ENCODE data around the gene FBXO2.

The FBXO2 gene

GRCh38 chr1:11653101-11653860 lies 948 bp downstream of the FBXO2 start:
- DNase-seq (ENCODE audit: low spot score), result no peak

- DNase-seq (ENCODE audit: low spot score), result no peak
Observed at GRCh38 chr1:11652203-11652780, 1.9 kb downstream of the FBXO2 start.

- no peak for DNase-seq (ENCODE audit: low spot score)
Observed at GRCh38 chr1:11651017-11651416, 3.2 kb downstream of the FBXO2 start.

DNA sequence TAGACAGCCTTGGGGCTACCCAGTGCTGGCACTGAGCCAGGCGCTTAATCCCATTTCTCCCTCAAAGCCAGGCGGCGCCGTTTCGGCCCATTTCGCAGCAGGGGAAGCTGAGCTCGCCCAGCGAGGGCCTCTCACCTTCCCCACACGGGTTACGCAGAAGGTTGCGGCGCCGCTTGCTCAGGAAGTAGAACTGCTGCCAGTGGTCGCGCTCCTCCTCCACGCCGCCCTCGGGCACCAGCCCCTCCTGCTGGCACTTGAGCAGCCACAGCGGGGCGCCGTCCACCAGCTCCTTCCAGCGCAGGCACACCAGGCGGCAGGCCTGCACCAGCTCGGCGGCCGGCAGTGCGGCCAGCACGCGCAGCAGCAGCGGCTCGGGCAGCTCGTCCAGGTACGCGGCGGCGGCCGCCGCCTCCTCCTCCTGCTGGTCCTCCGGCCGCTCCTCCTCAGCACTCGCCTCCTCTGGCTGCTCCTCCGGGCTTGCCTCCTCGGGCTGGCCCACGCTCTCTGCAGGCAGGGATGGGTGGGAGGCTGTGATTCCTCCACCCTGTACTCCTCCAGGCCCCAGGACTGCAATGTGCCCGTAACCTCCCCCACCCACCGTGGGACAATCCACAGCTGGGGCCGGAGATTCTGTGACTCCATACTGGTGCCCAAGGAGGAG lies 3.8 kb downstream of the FBXO2 start:
- peak; percentile 63 for DNase-seq (ENCODE audit: low spot score)

DNA sequence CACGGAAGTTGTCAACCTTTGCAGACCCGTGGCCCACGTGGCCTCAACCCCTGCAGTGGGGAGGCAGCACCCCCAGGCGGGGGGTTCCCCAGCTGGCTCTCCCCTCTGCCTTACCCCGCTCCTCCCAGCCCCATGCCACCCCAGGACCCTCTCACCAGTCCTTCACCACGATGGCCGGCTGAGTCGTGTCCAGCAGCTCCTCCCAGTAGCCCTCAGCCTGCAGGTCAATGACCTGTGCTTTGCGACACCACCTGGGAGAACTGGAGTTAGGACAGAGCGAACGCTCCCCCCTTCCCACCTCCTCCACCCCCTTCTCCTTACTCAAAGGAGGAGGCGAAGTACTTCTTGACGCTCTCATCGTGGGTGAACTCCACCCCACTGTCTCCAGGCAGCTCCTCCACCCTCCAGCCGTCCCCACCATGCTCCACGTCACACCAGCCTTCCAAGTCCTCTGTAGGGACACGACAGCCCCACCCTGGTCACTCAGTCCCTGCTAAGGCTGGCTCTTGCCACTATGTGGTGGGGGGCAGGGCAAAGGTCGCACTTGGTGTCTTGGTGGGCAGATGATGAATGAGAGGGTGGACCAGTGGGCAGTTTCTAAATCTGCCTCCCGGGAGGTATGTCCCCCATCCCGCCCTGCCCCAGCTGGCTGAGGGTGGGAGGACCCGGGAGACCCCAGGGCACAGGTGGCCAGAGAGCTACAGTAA lies 4.5 kb downstream of the FBXO2 start:
- DNase-seq (ENCODE audit: low spot score), result no peak

DNA sequence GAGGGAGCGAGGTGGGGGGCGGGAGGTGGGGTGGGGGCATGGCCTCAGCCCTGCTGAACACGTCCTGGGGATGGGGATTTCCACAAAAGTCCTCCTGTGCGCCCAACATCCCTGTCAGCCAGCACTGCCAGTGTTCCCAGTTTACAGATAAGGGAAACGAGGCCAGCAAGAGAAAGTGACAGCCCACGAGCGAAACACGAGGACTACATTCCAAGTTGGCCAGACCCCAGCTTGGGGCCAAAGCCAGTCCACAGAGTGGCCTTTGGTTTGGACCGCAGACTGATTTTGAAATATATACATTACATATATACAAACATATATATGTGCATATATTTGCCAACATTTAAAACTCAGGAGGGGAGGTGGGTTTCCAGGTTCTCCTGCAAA lies 5.0 kb downstream of the FBXO2 start:
- no peak for DNase-seq (ENCODE audit: low spot score)

DNA sequence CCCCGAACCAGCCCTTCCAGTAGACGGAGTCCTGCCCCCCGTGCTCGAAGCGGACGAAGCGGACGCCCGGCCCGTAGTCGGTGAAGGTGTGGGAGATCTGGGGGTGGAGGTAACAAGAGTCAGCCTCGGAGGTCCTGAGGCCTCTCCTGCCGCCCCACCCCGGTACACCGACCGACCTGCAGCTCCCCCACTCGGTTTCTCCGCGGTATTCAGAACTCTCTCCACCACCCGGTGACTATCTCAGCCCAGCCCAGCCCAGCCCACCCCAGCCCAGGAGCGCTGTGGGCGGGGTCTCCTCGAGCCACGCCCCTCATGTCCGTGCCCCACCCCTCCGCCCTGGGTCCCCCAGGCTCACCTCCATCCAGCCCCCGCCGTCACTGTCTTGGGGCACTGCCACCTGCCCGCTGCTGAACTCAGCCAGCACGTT lies 5.5 kb downstream of the FBXO2 start:
- DNase-seq (ENCODE audit: low spot score), result peak; percentile 37

DNA sequence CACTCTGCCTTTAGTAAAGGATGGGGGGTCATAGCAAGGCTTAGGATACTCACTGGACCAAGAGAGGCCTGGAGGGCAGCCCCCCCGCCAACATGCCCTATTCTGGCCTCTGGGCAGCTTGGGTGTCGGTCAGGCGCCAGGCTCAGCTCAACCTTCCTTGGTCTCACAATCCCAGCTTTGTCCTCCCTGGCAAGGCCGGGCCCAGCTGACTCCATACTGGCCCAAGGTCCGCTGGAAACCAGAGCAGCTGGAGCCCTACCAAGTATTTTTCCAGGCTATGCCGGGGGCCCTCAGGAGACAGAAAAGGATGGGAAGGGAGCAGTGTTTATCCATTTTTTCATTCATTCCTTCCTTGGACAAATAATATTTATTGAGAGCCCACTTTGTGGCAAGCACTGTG lies 6.2 kb downstream of the FBXO2 start:
- DNase-seq (ENCODE audit: low spot score), result no peak

GRCh38 chr1:11647333-11647732 lies 6.9 kb downstream of the FBXO2 start:
- no peak for DNase-seq (ENCODE audit: low spot score)

- no peak for DNase-seq (ENCODE audit: low spot score)
Observed at GRCh38 chr1:11646317-11646716, 7.9 kb downstream of the FBXO2 start.

GRCh38 chr1:11645670-11646265 lies 8.5 kb downstream of the FBXO2 start:
- DNase-seq (ENCODE audit: low spot score), result peak; percentile 63

DNA sequence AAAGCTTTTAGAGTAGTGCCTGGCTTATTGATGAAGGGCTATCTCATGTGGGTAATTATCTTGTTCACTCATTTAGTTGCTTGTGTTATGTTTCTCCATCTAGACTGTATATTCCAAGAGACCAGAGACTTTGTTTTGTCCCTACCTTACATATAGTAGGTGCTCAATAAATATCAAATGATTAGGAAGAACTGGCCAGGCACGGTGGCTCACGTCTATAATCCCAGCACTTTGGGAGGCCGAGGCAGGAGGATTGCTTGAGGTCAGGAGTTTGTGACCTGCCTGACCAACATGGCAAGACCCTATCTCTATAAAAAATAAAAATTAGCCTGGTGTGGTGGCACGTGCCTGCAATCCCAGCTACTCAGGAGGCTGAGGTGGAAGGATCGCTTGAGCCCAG lies 9.0 kb downstream of the FBXO2 start:
- no peak for DNase-seq (ENCODE audit: low spot score)

DNA sequence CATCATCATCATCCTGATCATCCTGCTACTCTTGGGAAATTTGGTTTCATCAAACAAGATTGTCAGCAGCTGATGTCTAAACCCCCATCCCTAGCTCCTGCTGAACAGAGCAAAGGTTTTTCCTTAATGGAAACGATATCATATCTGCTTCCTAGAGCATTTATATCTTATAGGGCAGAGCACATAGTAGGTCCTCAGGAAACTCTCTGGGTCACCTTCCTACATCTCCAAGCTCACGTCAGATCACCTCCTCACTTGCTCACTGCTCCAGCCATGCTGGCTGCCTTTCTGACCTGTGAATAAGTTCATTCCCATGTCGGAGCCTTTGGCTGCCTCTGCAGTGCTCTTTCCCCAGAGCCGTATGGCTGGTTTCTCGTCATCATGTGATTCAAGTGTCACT lies 10.4 kb downstream of the FBXO2 start:
- no peak for DNase-seq (ENCODE audit: low spot score)

- DNase-seq (ENCODE audit: low spot score), result peak; percentile 78
Observed at GRCh38 chr1:11642418-11643017, 11.7 kb downstream of the FBXO2 start.

- no peak for DNase-seq (ENCODE audit: low spot score)
Observed at GRCh38 chr1:11641776-11642305, 12.4 kb downstream of the FBXO2 start.

DNA sequence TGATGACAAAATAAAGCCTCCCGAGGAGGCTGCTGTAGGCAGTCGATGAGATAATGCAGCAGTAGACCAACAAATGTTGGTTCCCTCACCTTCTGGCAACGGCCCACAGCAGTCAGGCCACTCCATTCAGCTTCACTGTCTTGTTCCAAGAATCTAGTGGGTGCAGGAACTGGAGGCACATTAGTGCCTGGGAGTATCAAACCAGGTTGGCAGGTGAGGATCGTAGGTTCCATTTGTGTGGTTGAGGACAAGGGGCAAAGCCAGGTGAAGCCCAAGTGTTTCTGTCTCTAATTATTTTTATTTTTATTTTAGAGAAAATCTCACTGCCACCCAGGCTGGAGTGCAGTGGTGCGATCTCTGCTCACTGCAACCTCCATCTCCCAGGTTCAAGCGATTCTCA lies 13.3 kb downstream of the FBXO2 start:
- DNase-seq (ENCODE audit: low spot score), result no peak

DNA sequence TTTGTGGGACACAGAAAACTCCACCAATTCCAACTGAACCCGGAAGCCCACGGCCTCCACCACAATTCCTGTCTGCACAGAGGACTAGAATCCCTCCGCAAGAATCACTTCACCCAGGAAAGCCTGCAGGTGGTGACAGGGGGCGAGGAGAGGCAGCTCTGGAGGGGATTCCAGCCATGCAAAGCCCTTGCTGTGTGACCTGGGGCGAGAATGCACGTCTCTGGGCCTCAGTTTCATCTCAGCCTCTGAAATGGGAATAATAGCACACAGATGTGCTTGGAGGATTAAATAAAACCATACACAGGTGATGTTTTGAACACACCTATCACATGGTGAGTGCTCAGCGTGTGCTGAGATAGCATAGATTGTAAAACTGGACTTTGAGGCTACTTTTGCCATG lies 14.1 kb downstream of the FBXO2 start:
- DNase-seq (ENCODE audit: low spot score), result no peak

DNA sequence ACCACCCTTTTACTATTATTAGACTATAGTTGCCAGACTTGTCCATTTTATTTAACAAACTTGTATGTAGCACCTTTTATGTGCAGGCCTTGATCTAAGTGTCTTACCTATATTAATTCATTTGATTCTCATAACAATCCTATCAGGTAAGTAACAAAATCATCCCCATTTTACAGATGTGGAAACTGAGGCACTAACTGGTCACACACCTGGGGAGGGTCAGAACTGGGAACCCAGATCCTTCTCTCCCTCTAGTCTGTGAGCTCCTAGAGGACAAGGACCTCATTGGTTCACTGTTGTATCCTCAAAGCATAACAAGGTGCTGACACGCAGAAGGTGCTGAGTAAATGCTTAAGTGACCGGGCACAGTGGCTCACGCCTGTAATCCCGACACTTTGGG lies 14.9 kb downstream of the FBXO2 start:
- no peak for DNase-seq (ENCODE audit: low spot score)

- DNase-seq (ENCODE audit: low spot score), result no peak
Observed at GRCh38 chr1:11638121-11638520, 16.1 kb downstream of the FBXO2 start.

GRCh38 chr1:11634365-11635192 lies 19.6 kb downstream of the FBXO2 start:
- DNase-seq (ENCODE audit: low spot score), result no peak

Measured in germinal center (tissue), 1 donor.